NCI-H510A (cell line): ENCODE measurements around the gene MAGOH.

Experiments
- DNase-seq: peaks from one replicate; lab custom pipeline; 2025; lab: John Stamatoyannopoulos, UW

MAGOH gene

GRCh38 chr1:53270873-53271272 lies 32.6 kb upstream of the MAGOH start:
- no peak for DNase-seq

GRCh38 chr1:53270107-53270506 lies 31.8 kb upstream of the MAGOH start:
- DNase-seq, result no peak

DNA sequence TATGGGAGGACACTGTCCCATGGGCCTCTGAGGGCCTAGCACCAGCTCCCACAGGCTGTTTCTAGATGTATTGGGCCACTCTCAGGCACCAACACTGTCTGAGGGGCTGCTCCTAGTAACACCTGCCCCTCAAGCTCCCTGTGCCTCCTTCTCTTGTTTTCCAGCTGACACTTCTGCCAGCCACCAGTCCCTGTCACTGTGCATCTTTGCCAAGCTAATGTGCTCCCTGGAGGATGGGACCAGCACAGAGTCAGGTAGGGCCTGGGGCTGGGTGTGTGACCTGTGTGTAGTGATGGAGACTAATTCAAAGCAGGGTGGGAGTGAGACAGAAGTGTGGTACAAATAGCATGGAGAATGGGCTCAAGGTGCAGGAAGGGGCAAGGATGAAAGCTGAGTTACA lies 29.4 kb upstream of the MAGOH start:
- DNase-seq, result no peak

- DNase-seq, result no peak
These were observed 27.7 kb upstream of the MAGOH start for GRCh38 chr1:53266038-53266437.

- DNase-seq, result no peak
These were observed 27.3 kb upstream of the MAGOH start for GRCh38 chr1:53265581-53265980.

- no peak for DNase-seq
These were observed 25.7 kb upstream of the MAGOH start for GRCh38 chr1:53264048-53264447.

- no peak for DNase-seq
These were observed 23.7 kb upstream of the MAGOH start for GRCh38 chr1:53262000-53262399.

DNA sequence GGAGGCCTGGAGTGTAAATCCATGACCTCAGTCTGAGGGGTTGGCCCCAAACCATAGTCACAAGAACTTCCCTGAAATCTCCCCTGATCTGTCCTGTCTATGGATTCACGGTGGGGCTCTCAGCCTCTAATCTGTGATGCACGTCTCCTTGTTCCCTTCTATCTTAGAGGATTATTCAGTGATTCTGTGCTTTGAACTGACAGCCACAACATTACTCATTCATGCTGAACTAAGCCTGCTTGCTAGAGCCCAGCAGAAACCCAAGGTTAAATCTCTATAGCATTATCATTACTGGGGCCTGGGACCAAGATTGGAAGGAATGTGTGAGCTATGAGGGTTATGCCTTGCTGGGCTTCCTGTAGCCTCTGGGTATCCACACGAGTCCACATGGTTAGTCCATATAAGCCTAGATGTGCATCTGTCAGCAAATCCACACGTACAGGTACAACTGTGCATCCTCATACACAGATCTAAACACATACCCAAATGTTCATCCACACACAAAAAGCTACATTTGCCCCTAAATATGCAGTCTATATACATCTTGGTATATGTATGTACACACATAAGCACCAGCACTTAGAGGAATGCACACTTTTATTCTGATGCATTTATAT lies 22.4 kb upstream of the MAGOH start:
- DNase-seq, result no peak

DNA sequence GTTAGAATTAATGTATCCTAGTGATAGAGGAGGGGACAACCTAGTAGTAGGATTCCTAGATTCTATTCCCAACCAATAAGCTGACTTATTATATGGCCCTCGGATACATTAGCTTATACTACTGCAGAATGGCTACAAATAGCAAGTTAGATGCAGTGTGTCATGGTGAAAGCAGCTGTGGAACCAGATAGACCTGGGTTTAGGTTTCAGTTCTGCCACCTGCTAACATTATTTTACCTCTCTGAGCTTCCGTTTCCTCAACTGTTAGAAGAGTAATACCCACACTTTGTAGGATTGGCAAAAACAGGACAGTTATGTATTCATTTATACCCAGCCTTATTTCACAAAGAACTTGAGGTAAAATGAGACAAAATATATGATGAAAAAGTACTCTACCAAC lies 21.6 kb upstream of the MAGOH start:
- DNase-seq, result no peak

DNA sequence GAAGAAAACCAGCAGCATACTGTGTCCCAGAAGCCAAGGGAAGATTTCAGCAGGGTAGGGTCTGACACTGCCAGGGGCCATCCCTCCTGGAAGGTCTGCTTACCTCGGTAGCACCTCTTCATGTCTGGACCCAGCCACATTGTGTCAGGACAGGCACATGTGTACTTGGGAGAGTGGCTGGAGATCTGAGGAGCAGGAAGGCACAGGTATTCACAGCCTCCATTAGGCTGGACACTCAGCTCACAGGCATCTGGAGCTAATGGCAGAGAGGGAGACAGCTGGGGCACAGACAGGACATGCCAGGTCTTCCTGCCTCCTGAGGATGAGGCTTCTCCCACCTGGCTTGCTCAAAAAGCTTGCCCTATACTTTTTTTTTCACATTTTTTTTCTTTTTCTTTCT lies 19.9 kb upstream of the MAGOH start:
- DNase-seq, result no peak

- DNase-seq, result no peak
These were observed 19.2 kb upstream of the MAGOH start for GRCh38 chr1:53257454-53258081.

GRCh38 chr1:53256511-53257453 lies 18.5 kb upstream of the MAGOH start:
- no peak for DNase-seq

- DNase-seq, result no peak
These were observed 16.7 kb upstream of the MAGOH start for GRCh38 chr1:53255031-53255430.

DNA sequence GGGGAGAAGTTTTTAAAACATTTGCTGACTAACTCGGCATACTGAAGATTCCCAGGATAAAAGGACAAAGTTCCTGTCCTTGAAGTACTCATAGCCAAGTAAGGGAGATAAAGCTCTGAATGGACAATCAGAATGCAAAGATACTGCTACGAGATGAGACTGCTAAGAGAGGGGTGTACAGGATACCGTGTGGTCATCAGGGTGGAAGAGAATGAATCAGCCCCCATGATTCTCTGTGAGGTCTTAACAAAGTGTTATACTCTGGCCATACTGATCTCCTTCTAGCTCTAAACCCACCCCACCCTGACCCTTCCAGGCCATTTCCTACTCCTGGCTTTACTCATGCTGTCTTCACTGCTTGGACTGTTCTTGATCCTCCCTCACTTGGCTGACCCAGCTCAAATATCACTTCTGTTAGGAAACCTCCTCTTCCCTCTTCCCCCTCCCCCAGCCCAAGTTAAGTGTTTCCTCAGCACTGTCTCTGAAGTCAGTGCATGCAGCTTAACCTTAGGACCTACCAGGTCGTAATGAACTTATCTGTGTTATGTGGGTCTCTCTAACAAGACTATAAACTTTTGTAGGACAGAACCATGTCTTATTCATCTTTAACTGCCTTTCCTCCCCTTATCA lies 15.8 kb upstream of the MAGOH start:
- no peak for DNase-seq

GRCh38 chr1:53250325-53250724 lies 12.0 kb upstream of the MAGOH start:
- no peak for DNase-seq

DNA sequence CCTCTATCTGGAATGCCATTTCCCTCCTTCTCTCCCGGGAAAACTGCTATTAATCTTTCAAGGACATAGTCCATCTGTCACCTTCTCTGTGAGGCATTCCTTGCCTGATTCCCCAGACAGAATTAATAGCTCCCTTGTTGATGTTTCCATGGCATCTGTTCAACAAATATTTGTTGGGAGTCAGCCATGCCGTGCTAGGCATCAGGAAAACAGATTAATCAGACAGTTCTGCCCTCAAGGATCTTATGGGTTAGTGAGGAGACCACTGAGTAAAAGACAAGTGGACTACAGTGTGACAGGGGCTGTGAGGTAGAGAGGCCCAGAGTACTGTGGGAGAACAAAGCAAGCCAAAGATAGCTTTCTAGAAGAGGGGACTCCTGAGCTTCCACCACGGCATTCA lies 11.4 kb upstream of the MAGOH start:
- DNase-seq, result no peak

DNA sequence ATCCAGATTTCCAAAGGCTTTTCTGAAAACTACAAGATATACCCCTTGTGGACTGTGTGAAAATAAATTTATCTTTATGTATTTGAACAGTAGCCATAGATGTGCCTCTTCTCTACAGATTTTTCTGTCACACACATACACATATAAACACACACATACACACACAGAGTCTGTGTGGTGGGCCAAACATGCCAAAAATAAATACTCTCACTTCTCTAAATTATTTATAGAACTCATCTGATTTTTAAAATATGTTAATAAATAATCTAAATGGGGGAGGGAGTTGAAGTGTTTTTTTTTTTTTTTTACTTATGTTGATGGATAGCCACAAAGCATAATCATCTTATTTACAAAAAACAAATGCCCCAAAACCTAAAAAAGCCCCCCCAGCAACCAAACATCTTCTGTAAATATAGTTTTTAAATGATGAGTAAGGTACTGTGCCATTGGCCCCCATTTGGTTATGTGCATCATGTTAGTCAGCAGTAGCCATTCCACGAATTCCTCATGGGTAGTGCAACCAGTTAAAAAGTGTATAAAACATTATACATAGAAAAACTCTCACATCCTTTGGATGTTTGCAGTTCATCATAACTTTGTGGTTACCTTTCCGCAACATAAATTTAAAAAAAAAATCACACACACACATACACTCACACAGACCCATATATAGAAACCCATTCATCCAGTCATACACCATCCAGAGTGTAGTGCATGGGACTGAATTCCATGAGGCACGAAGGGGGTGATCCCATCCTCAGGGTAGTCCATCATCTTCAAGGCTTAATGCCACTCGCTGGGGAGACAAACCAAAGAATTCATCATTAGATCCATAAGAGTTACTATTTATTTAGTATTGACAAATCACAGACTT lies 8.2 kb upstream of the MAGOH start:
- DNase-seq, result no peak

- DNase-seq, result no peak
These were observed 5.8 kb upstream of the MAGOH start for GRCh38 chr1:53244141-53244540.

DNA sequence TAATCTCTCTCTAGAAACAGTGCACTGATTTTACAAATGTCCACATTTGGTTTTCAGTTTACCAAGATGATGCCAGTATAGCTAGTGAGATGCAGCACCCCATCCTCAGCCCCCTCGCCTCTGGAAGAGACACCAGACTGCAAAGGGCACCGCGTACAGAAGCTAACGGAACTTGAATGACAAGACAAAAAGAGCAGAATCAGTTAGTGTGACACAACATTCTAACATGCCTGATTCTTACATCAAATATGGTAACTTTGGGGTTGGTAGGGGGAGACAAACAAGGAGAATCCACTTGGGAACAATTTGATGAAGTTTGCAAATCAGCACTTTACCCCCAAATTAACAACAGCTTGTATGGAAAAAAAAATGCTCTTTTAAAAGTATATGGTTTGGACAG lies 4.1 kb upstream of the MAGOH start:
- DNase-seq, result no peak

- no peak for DNase-seq
These were observed 3.5 kb upstream of the MAGOH start for GRCh38 chr1:53241828-53242227.

GRCh38 chr1:53237638-53238037 lies 680 bp downstream of the MAGOH start:
- DNase-seq, result no peak

- no peak for DNase-seq
These were observed 17.4 kb downstream of the MAGOH start for GRCh38 chr1:53220962-53221286.
